ENCODE results near the gene STX8.

DNA sequence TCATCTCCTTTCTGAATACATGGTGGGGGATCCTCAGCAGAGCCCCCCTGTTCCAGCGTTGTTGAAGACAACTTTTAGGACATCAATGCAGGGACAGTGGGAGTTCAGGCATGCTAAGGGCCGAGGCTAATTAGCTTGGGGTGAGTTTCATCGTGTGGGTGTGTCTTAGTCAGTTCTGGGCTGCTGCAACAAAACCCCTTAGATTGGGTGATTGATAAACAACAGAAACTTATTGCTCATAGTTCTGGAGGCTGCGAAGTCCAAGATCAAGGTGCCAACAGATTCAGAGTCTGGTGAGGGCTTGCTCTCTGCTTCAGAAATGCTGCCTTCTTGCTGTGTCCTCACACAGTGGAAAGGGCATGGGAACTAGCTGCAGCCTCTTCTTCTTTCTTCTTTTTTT is 340.3 kb downstream of the STX8 start:
- TF ChIP-seq GATA2 (IDR thresholded peaks at IDR 0.05; ENCODE audit: low read depth, low read length) (no peak), GATA3 (IDR thresholded peaks at IDR 0.05; ENCODE audit: low read depth, low read length) (no peak)

Measured in SH-SY5Y (cell line).